OCI-LY1 (cell line): ENCODE results near the gene LPO.

ENCODE experiments used
- H2AFZ ChIP-seq: fragments of 200-600 bp; sonication (generic), shearing (Covaris generic); 2 replicates; pipeline ENCODE4 v1.6.0; 2014; ENCODE audit warnings: antibody characterized with exemption, mild to moderate bottlenecking, low read length
- H3F3A ChIP-seq: fragments of 200-600 bp; sonication (generic), shearing (Covaris generic); 2 replicates; pipeline ENCODE4 v1.6.0; 2014; ENCODE audit warnings: mild to moderate bottlenecking, antibody characterized with exemption, low read length, moderate library complexity; ENCODE audit not compliant: insufficient read depth
- H3K27ac ChIP-seq: fragments of 200-600 bp; sonication (generic); 2 replicates; pipeline ENCODE4 v1.5.1; 2014; ENCODE audit warnings: low read length, mixed run types, mild to moderate bottlenecking, low read depth; ENCODE audit not compliant: poor library complexity, severe bottlenecking
- H3K27me3 ChIP-seq: fragments of 200-600 bp; sonication (generic); 2 replicates; pipeline ENCODE4 v1.6.0; 2014; ENCODE audit warnings: antibody characterized with exemption, mild to moderate bottlenecking, low read length, moderate library complexity; ENCODE audit not compliant: insufficient read depth
- H3K36me3 ChIP-seq: fragments of 200-600 bp; sonication (generic); 2 replicates; pipeline ENCODE4 v1.6.1; 2014; ENCODE audit warnings: mild to moderate bottlenecking, antibody characterized with exemption, low read length, moderate library complexity, mixed read lengths; ENCODE audit not compliant: insufficient read depth
- H3K4me1 ChIP-seq: fragments of 200-600 bp; sonication (generic); 2 replicates; pipeline ENCODE4 v1.5.1; 2014; ENCODE audit warnings: mild to moderate bottlenecking, low read length, moderate library complexity; ENCODE audit not compliant: insufficient read depth, severe bottlenecking
- H3K4me2 ChIP-seq: fragments of 200-600 bp; sonication (generic), shearing (Covaris generic); 2 replicates; pipeline ENCODE4 v1.6.1; 2014; ENCODE audit warnings: low read length
- H3K4me3 ChIP-seq: fragments of 200-600 bp; sonication (generic); 2 replicates; pipeline ENCODE4 v1.5.1; 2014; ENCODE audit warnings: low read length, low read depth, mild to moderate bottlenecking, mixed read lengths; ENCODE audit not compliant: poor library complexity, severe bottlenecking
- H3K79me2 ChIP-seq: fragments of 200-600 bp; shearing (Covaris generic); 2 replicates; pipeline ENCODE4 v1.6.1; 2016; ENCODE audit warnings: mixed run types, low read length, mixed read lengths; ENCODE audit not compliant: insufficient read depth
- H3K9ac ChIP-seq: fragments of 200-600 bp; sonication (generic), shearing (Covaris generic); 2 replicates; pipeline ENCODE4 v1.6.1; 2014; ENCODE audit warnings: mild to moderate bottlenecking, low read length, mixed read lengths
- H3K9me2 ChIP-seq: fragments of 200-600 bp; sonication (generic), shearing (Covaris generic); 2 replicates; pipeline ENCODE4 v1.6.1; 2014; ENCODE audit warnings: low read depth, mild to moderate bottlenecking, low read length, mixed read lengths
- H3K9me3 ChIP-seq: fragments of 200-600 bp; shearing (Covaris generic); 2 replicates; pipeline ENCODE4 v1.6.1; 2014; ENCODE audit warnings: low read length, mixed read lengths
- H4K20me1 ChIP-seq: fragments of 200-600 bp; sonication (generic), shearing (Covaris generic); 2 replicates; pipeline ENCODE4 v1.6.0; 2016; ENCODE audit warnings: mild to moderate bottlenecking, low read length; ENCODE audit not compliant: insufficient read depth
- CTCF ChIP-seq: fragments of 200-600 bp; sonication (generic), shearing (Covaris generic); IDR thresholded peaks from 2 replicates; pipeline ENCODE4 v1.5.1; 2017; ENCODE audit warnings: mild to moderate bottlenecking, antibody characterized with exemption, low read length, moderate library complexity, mixed read lengths
- EZH2 ChIP-seq: fragments of 200-600 bp; sonication (generic), shearing (Covaris generic); IDR thresholded peaks from 2 replicates; pipeline ENCODE4 v1.8.0; 2017; ENCODE audit warnings: borderline replicate concordance, mixed run types, mild to moderate bottlenecking, antibody characterized with exemption, low read length, moderate library complexity, mixed read lengths

LPO gene

DNA sequence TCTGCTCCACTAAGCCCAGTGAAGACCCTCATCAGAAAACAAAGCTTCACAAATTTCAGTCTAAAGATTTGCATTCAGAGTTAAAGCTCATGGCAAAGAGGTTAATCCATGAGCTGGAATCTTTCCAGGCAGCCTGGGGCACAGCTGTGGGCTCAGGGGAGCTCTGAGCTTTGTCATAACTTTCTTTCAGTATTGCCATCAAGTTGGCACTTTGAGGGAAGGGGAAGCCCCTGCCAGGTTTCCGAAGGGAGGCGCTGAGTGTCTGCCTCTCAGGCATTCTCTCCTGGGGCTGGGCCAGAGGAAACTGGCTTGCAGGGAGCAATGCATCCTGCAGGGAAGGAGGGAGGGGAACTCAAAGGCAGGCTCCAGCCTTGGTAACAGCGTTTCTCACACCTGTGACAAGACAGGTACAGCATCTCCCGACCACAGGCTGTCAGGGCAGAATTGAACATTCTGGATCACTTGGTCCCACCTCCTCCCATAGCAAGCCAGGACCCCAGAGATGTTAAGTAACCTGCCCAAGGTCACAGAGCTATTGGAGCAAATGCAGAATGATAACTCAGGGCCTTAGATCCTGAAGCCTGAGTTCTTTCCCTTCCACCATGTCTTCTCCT is 3.9 kb downstream of the LPO start:
- H3F3A ChIP-seq, result no peaks in the 10 kb centered on the region
- no peaks in the 10 kb centered on the region for H3K79me2 ChIP-seq
- TF ChIP-seq EZH2 (no peak), CTCF (no peak)
- no peak overlapping the region for H3K4me3 ChIP-seq
- H3K9me2 ChIP-seq, result no peaks in the 10 kb centered on the region
- H3K4me2 ChIP-seq, result no peak overlapping the region
- H3K27me3 ChIP-seq, result peaks cover 12% of the 10 kb centered on the region; the same call in 1 of the 2 replicates
- H3K4me1 ChIP-seq, result no peaks in the 10 kb centered on the region
- H3K27ac ChIP-seq, result no peak overlapping the region
- H3K9ac ChIP-seq, result no peak overlapping the region
- H2AFZ ChIP-seq, result no peak overlapping the region
- no peaks in the 10 kb centered on the region for H4K20me1 ChIP-seq
- no peaks in the 10 kb centered on the region for H3K36me3 ChIP-seq
- no peaks in the 10 kb centered on the region for H3K9me3 ChIP-seq

GRCh38 chr17:58244963-58245362 is 6.6 kb downstream of the LPO start:
- Histone ChIP-seq H3K9me3 (no peaks in the 10 kb centered on the region), H3K27ac (no peak overlapping the region), H3K79me2 (no peaks in the 10 kb centered on the region), H3K27me3 (peaks cover 9% of the 10 kb centered on the region; the same call in 1 of the 2 replicates), H3K4me3 (no peak overlapping the region), H4K20me1 (no peaks in the 10 kb centered on the region), H3K4me2 (no peak overlapping the region), H3K4me1 (peaks cover 3% of the 10 kb centered on the region), H3K36me3 (no peaks in the 10 kb centered on the region), H3F3A (no peaks in the 10 kb centered on the region), H3K9ac (no peak overlapping the region), H3K9me2 (no peaks in the 10 kb centered on the region), H2AFZ (no peak overlapping the region)
- no peak for TF ChIP-seq EZH2

DNA sequence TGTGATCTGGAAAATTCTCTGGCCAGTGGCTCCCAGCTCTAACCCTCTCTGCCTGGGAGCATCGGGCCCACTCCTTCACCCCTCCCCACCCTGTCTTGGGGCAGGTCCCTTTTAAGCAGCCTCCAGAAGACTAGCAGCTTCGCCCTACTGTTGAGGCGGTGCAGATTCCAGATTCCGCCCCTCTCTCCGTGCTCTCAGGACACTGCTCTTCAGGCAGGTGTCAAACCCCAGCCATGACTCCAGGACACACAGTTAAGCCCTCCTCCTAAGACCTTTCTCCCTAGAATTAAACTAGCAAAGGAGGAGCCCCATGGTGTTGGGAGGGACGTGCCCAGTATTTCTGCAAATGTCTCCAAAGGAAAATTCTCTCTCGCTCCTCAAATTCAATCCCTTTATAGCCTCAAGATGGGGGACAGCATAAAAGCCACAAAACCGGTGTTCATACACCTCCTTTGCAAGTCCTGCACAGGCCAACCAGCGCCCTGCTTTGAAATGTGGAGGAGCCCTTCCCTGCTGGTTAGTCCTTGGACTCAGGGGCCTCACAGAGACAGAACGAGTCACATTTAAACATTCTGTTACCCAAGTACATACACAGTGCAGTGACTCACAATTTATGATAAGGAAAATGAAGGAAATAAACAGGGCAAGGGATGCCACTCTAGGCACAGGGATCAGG is 7.2 kb downstream of the LPO start:
- H3K27me3 ChIP-seq, result peaks cover 13% of the 10 kb centered on the region
- no peak overlapping the region for H3K4me3 ChIP-seq
- no peak overlapping the region for H3K27ac ChIP-seq
- H3K36me3 ChIP-seq, result no peaks in the 10 kb centered on the region
- H4K20me1 ChIP-seq, result no peaks in the 10 kb centered on the region
- no peaks in the 10 kb centered on the region for H3F3A ChIP-seq
- no peak overlapping the region for H3K9ac ChIP-seq
- TF ChIP-seq CTCF (no peak), EZH2 (no peak)
- no peaks in the 10 kb centered on the region for H3K9me3 ChIP-seq
- H3K4me1 ChIP-seq, result peaks cover 4% of the 10 kb centered on the region
- no peak overlapping the region for H3K4me2 ChIP-seq
- H3K9me2 ChIP-seq, result no peaks in the 10 kb centered on the region
- no peaks in the 10 kb centered on the region for H3K79me2 ChIP-seq
- H2AFZ ChIP-seq, result no peak overlapping the region
